Activated CD4-positive, alpha-beta memory T cell treated with anti-CD3 and anti-CD28 coated beads, Interleukin-2, amount 10 ng/mL, durations not matched to agents 7 days and 5 days (primary cell): Measurements from ENCODE around the gene SHF. TPM values are rescaled to one million over a fixed set of nuclear protein-coding genes. Genes with fewer than 3 reads are reported as not detected.

Source experiments
- CTCF ChIA-PET: fragments of 350-600 bp; sonication (Branson Sonifier 250); formaldehyde crosslinking; loops from one replicate; lab custom pipeline; 2021; ENCODE audit warnings: antibody characterized with exemption, inconsistent platforms; lab: Charles Lee
- POLR2A ChIA-PET: fragments of 350-600 bp; sonication (Branson Sonifier 250); formaldehyde crosslinking; loops from one replicate; lab custom pipeline; 2021; ENCODE audit warnings: antibody characterized with exemption; lab: Charles Lee
- DNase-seq: peaks from one replicate; pipeline ENCODE4 v3.0.0-alpha.2; 2020
- H3K27ac Mint-ChIP-seq: one replicate; pipeline ENCODE4 v1.8.0; 2021; ENCODE audit warnings: mild to moderate bottlenecking, mixed read lengths
- H3K27me3 Mint-ChIP-seq: one replicate; pipeline ENCODE4 v1.8.0; 2021; ENCODE audit warnings: mixed read lengths
- H3K36me3 Mint-ChIP-seq: one replicate; pipeline ENCODE4 v1.8.0; 2021; ENCODE audit warnings: low read depth, mixed read lengths
- H3K4me1 Mint-ChIP-seq: one replicate; pipeline ENCODE4 v1.8.0; 2021; ENCODE audit warnings: mixed read lengths
- H3K4me3 Mint-ChIP-seq: one replicate; pipeline ENCODE4 v1.8.0; 2021; ENCODE audit warnings: mild to moderate bottlenecking, mixed read lengths
- H3K9me3 Mint-ChIP-seq: one replicate; pipeline ENCODE4 v1.8.0; 2021; ENCODE audit warnings: mixed read lengths
- total RNA-seq, 2 experiments: library from RNA; stranded (reverse); gene quantifications; one replicate each; pipeline ENCODE4 v1.2.3, GENCODE V29; 2021

SHF gene
- total RNA-seq, 2 experiments from 2014 or later: 1.7 to 2.0 TPM

GRCh38 chr15:45121706-45122417 lies 65.9 kb downstream of the SHF start:
- DNase-seq: no peak
- no peaks in the 10 kb centered on the region for H3K36me3 Mint-ChIP-seq
- ChIA-PET POLR2A (interaction anchor here (1.4 kb wide), 1 partner anchor 280 kb away, joined by 4 read pairs; a partner anchor contains a TSS), CTCF (interaction anchor here (1.2 to 1.5 kb wide), 2 partner anchors 9 to 84 kb away, joined by 4 read pairs; no protein-coding TSS in a partner anchor)
- peaks cover 14% of the 10 kb centered on the region for H3K4me1 Mint-ChIP-seq
- H3K27me3 Mint-ChIP-seq: peaks cover 51% of the 10 kb centered on the region
- H3K9me3 Mint-ChIP-seq: no peaks in the 10 kb centered on the region
- no peak overlapping the region for H3K27ac Mint-ChIP-seq
- H3K4me3 Mint-ChIP-seq: no peak overlapping the region

- H3K27me3 Mint-ChIP-seq: peaks cover 53% of the 10 kb centered on the region
- POLR2A ChIA-PET: interaction anchor here (1.4 kb wide), 1 partner anchor 281 kb away, joined by 4 read pairs; a partner anchor contains a TSS
- no peaks in the 10 kb centered on the region for H3K9me3 Mint-ChIP-seq
- no peak overlapping the region for H3K27ac Mint-ChIP-seq
- H3K4me1 Mint-ChIP-seq: peaks cover 16% of the 10 kb centered on the region
- no peaks in the 10 kb centered on the region for H3K36me3 Mint-ChIP-seq
- CTCF ChIA-PET: interaction anchor here (1.5 kb wide), 1 partner anchor 8 kb away, joined by 4 read pairs; no protein-coding TSS in a partner anchor
- H3K4me3 Mint-ChIP-seq: no peak overlapping the region
- no peak for DNase-seq
These were observed 66.7 kb downstream of the SHF start for GRCh38 chr15:45121020-45121419.

- Mint-ChIP-seq H3K36me3 (no peaks in the 10 kb centered on the region), H3K27ac (no peak overlapping the region), H3K4me1 (peaks cover 17% of the 10 kb centered on the region), H3K4me3 (no peak overlapping the region), H3K9me3 (no peaks in the 10 kb centered on the region), H3K27me3 (peaks cover 53% of the 10 kb centered on the region)
- DNase-seq: no peak
- ChIA-PET POLR2A (no interaction called here), CTCF (no interaction called here)
These were observed 67.4 kb downstream of the SHF start for GRCh38 chr15:45120081-45120972.

- no peak overlapping the region for H3K4me3 Mint-ChIP-seq
- POLR2A ChIA-PET: interaction anchor here (1.4 kb wide), 1 partner anchor 8 kb away, joined by 3 read pairs; no protein-coding TSS in a partner anchor
These were observed 68.8 kb downstream of the SHF start for GRCh38 chr15:45118996-45119395.

GRCh38 chr15:45118131-45118588 lies 69.6 kb downstream of the SHF start:
- H3K4me1 Mint-ChIP-seq: peaks cover 22% of the 10 kb centered on the region

More at GRCh38 chr15:45118996-45119395, 68.8 kb downstream of the SHF start:
- CTCF ChIA-PET: interaction anchor here (0.8 to 1.9 kb wide), 23 partner anchors 8 to 573 kb away, joined by 3 to 20 read pairs (median 5); partner anchors contain the start of genes DUOX1 and DUOXA1
- DNase-seq: no peak
- peaks cover 20% of the 10 kb centered on the region for H3K4me1 Mint-ChIP-seq
- no peak overlapping the region for H3K27ac Mint-ChIP-seq
- H3K9me3 Mint-ChIP-seq: no peaks in the 10 kb centered on the region
- peaks cover 56% of the 10 kb centered on the region for H3K27me3 Mint-ChIP-seq
- no peaks in the 10 kb centered on the region for H3K36me3 Mint-ChIP-seq

GRCh38 chr15:45117308-45118130 lies 70.2 kb downstream of the SHF start:
- H3K4me3 Mint-ChIP-seq: no peak overlapping the region
- ChIA-PET POLR2A (interaction anchor here (1.2 to 1.4 kb wide), 3 partner anchors 9 to 50 kb away, joined by 3 to 6 read pairs (median 4); no protein-coding TSS in a partner anchor), CTCF (interaction anchor here (0.7 to 1.9 kb wide), 42 partner anchors 8 to 572 kb away, joined by 3 to 20 read pairs (median 4); partner anchors contain the start of genes DUOX1 and DUOXA1)
- DNase-seq: no peak
- H3K36me3 Mint-ChIP-seq: no peaks in the 10 kb centered on the region
- peaks cover 24% of the 10 kb centered on the region for H3K4me1 Mint-ChIP-seq
- H3K27me3 Mint-ChIP-seq: peaks cover 68% of the 10 kb centered on the region
- no peaks in the 10 kb centered on the region for H3K9me3 Mint-ChIP-seq
- H3K27ac Mint-ChIP-seq: no peak overlapping the region

More at GRCh38 chr15:45118131-45118588, 69.6 kb downstream of the SHF start:
- DNase-seq: peak; percentile 86
- ChIA-PET POLR2A (interaction anchor here (1.2 to 1.4 kb wide), 3 partner anchors 9 to 49 kb away, joined by 3 to 6 read pairs (median 4); no protein-coding TSS in a partner anchor), CTCF (interaction anchor here (0.6 to 1.9 kb wide), 45 partner anchors 9 to 572 kb away, joined by 3 to 20 read pairs (median 4); partner anchors contain the start of genes DUOX1 and DUOXA1)
- H3K27me3 Mint-ChIP-seq: peaks cover 65% of the 10 kb centered on the region
- no peak overlapping the region for H3K27ac Mint-ChIP-seq
- H3K9me3 Mint-ChIP-seq: no peaks in the 10 kb centered on the region
- H3K4me3 Mint-ChIP-seq: no peak overlapping the region
- no peaks in the 10 kb centered on the region for H3K36me3 Mint-ChIP-seq

Other genes with a start within 250 kb of the SHF start
- gene TERB2, start 231.3 kb downstream of the SHF start, total RNA-seq: not detected
- gene SORD, start 164.8 kb downstream of the SHF start, total RNA-seq: 1 to 10 TPM; 5.2 to 5.9 TPM
- under 1 TPM in 1 of 2 experiments, not detected in 1; 0.23 TPM for gene DUOX2, start 73.8 kb downstream of the SHF start, total RNA-seq
- gene DUOXA2, start 73.6 kb downstream of the SHF start, total RNA-seq: not detected
- gene DUOXA1, start 58.1 kb downstream of the SHF start, total RNA-seq: not detected
- under 1 TPM in 1 of 2 experiments, not detected in 1; 0.08 TPM for gene DUOX1, start 58.0 kb downstream of the SHF start, total RNA-seq
- not detected for gene SLC28A2, start 64.3 kb upstream of the SHF start, total RNA-seq
- 1 to 10 TPM; 1.9 to 2.2 TPM for gene GATM, start 190.6 kb upstream of the SHF start, total RNA-seq